Osteoblast (primary cell): ENCODE results near the gene PLCL1. TPM values are rescaled to one million over a fixed set of nuclear protein-coding genes. Genes with fewer than 3 reads are reported as not detected.

Experiments
- DNase-seq: peaks from one replicate; pipeline ENCODE4 v3.0.0; 2011; ENCODE audit warnings: low spot score, mixed read lengths; ENCODE audit not compliant: insufficient read length; ENCODE audit errors: missing footprints
- H2AFZ ChIP-seq: 2 replicates; pipeline ENCODE4 v1.6.0; 2011; ENCODE audit warnings: mild to moderate bottlenecking, low read length
- H3K27ac ChIP-seq: 2 replicates; pipeline ENCODE4 v1.5.1; 2011; ENCODE audit warnings: mild to moderate bottlenecking, low read depth, low read length, moderate library complexity
- H3K27me3 ChIP-seq: 2 replicates; pipeline ENCODE4 v1.6.0; 2012; ENCODE audit warnings: mild to moderate bottlenecking, control low read depth, inconsistent platforms, low read length, moderate library complexity; ENCODE audit not compliant: insufficient read depth
- H3K36me3 ChIP-seq: 2 replicates; pipeline ENCODE4 v1.5.1; 2011; ENCODE audit warnings: mild to moderate bottlenecking, low read length, control low read depth, moderate library complexity; ENCODE audit not compliant: insufficient read depth
- H3K4me1 ChIP-seq: 2 replicates; pipeline ENCODE4 v1.5.1; 2011; ENCODE audit warnings: mild to moderate bottlenecking, low read length, control low read depth, moderate library complexity; ENCODE audit not compliant: insufficient read depth
- H3K4me2 ChIP-seq: 2 replicates; pipeline ENCODE4 v1.6.0; 2011; ENCODE audit warnings: mild to moderate bottlenecking, low read length; ENCODE audit not compliant: insufficient read depth
- H3K4me3 ChIP-seq: fragments of 200-600 bp; sonication (generic); 3 replicates; pipeline ENCODE4 v1.5.1; 2012; ENCODE audit warnings: mild to moderate bottlenecking, low read length, inconsistent platforms; ENCODE audit not compliant: insufficient read depth
- H3K79me2 ChIP-seq: 2 replicates; pipeline ENCODE4 v1.6.0; 2012; ENCODE audit warnings: mild to moderate bottlenecking, low read length, control low read depth, inconsistent platforms; ENCODE audit not compliant: insufficient read depth
- H3K9me3 ChIP-seq: 2 replicates; pipeline ENCODE4 v1.5.1; 2011; ENCODE audit warnings: low read depth, low read length, control low read depth
- H4K20me1 ChIP-seq: 2 replicates; pipeline ENCODE4 v1.6.0; 2012; ENCODE audit warnings: mild to moderate bottlenecking, low read length, control low read depth; ENCODE audit not compliant: insufficient read depth
- CTCF ChIP-seq: IDR thresholded peaks from 2 replicates; pipeline ENCODE4 v1.5.1; 2011; ENCODE audit warnings: mild to moderate bottlenecking, low read depth, low read length, moderate library complexity; ENCODE audit errors: extremely low read depth
- total RNA-seq: library from RNA; depleted of rRNA; stranded (reverse); fragments of >200 nt; gene quantifications from 2 replicates; pipeline ENCODE4 v1.2.3, GENCODE V29; 2012

The PLCL1 gene
- total RNA-seq, 1 donor = 4.0 TPM

GRCh38 chr2:198127627-198128026 lies 323.2 kb downstream of the PLCL1 start:
- peak; percentile 65 for TF ChIP-seq CTCF
- Histone ChIP-seq H3K79me2 (no peaks in the 10 kb centered on the region), H3K4me3 (no peak overlapping the region), H3K4me2 (no peak overlapping the region), H4K20me1 (no peaks in the 10 kb centered on the region), H3K27me3 (no peaks in the 10 kb centered on the region), H3K9me3 (no peaks in the 10 kb centered on the region), H3K27ac (no peak overlapping the region), H2AFZ (no peak overlapping the region), H3K36me3 (no peaks in the 10 kb centered on the region), H3K4me1 (no peaks in the 10 kb centered on the region)
- no peak for DNase-seq

- H2AFZ ChIP-seq = no peak overlapping the region
- no peaks in the 10 kb centered on the region for H3K27me3 ChIP-seq
- no peak for DNase-seq
- no peak overlapping the region for H3K27ac ChIP-seq
- no peak for TF ChIP-seq CTCF
- H3K4me1 ChIP-seq = peaks cover 2% of the 10 kb centered on the region
- H3K4me3 ChIP-seq = no peak overlapping the region
- H3K4me2 ChIP-seq = no peak overlapping the region
- no peaks in the 10 kb centered on the region for H4K20me1 ChIP-seq
- H3K9me3 ChIP-seq = no peaks in the 10 kb centered on the region
- no peaks in the 10 kb centered on the region for H3K79me2 ChIP-seq
- no peaks in the 10 kb centered on the region for H3K36me3 ChIP-seq
Observed at GRCh38 chr2:198129609-198130008, 325.2 kb downstream of the PLCL1 start.

GRCh38 chr2:198134293-198134955 lies 330.0 kb downstream of the PLCL1 start:
- DNase-seq = no peak
- no peak overlapping the region for H3K27ac ChIP-seq

More at GRCh38 chr2:198134293-198134955, 330.0 kb downstream of the PLCL1 start:
- H3K9me3 ChIP-seq = no peaks in the 10 kb centered on the region
- TF ChIP-seq CTCF = no peak
- H3K4me1 ChIP-seq = peaks cover 3% of the 10 kb centered on the region
- no peaks in the 10 kb centered on the region for H3K79me2 ChIP-seq
- no peak overlapping the region for H3K4me2 ChIP-seq
- no peak overlapping the region for H2AFZ ChIP-seq
- no peaks in the 10 kb centered on the region for H3K36me3 ChIP-seq
- no peaks in the 10 kb centered on the region for H3K27me3 ChIP-seq
- H3K4me3 ChIP-seq = no peak overlapping the region
- H4K20me1 ChIP-seq = no peaks in the 10 kb centered on the region
